Measurements from ENCODE around the gene DOCK10. TPM values are rescaled to one million over a fixed set of nuclear protein-coding genes. Genes with fewer than 3 reads are reported as not detected.

DOCK10 gene
- polyA plus RNA-seq, 3 donors: 10.8 to 13.7 (median 10.8) TPM

GRCh38 chr2:225013425-225014365 lies 28.6 kb downstream of the DOCK10 start:
- no peak for DNase-seq (ENCODE audit: low read depth in 3 of 3, low spot score in 2 of 3)

- no peak for DNase-seq (ENCODE audit: low read depth in 3 of 3, low spot score in 2 of 3)
Observed at GRCh38 chr2:225011585-225011984, 30.7 kb downstream of the DOCK10 start.

- no peak for DNase-seq (ENCODE audit: low read depth in 3 of 3, low spot score in 2 of 3)
Observed at GRCh38 chr2:225010804-225011203, 31.5 kb downstream of the DOCK10 start.

- DNase-seq (ENCODE audit: low read depth in 3 of 3, low spot score in 2 of 3): no peak
Observed at GRCh38 chr2:225009768-225010167, 32.5 kb downstream of the DOCK10 start.

GRCh38 chr2:225008935-225009334 lies 33.3 kb downstream of the DOCK10 start:
- no peak for DNase-seq (ENCODE audit: low read depth in 3 of 3, low spot score in 2 of 3)

GRCh38 chr2:225008179-225008856 lies 34.0 kb downstream of the DOCK10 start:
- no peak for DNase-seq (ENCODE audit: low read depth in 3 of 3, low spot score in 2 of 3)

- DNase-seq (ENCODE audit: low read depth in 3 of 3, low spot score in 2 of 3): no peak
Observed at GRCh38 chr2:225006730-225007129, 35.5 kb downstream of the DOCK10 start.

GRCh38 chr2:225004597-225004996 lies 37.7 kb downstream of the DOCK10 start:
- no peak for DNase-seq (ENCODE audit: low read depth in 3 of 3, low spot score in 2 of 3)

- no peak for DNase-seq (ENCODE audit: low read depth in 3 of 3, low spot score in 2 of 3)
Observed at GRCh38 chr2:225002656-225003045, 39.6 kb downstream of the DOCK10 start.

GRCh38 chr2:225002039-225002655 lies 40.1 kb downstream of the DOCK10 start:
- no peak for DNase-seq (ENCODE audit: low read depth in 3 of 3, low spot score in 2 of 3)

GRCh38 chr2:224999754-225000153 lies 42.5 kb downstream of the DOCK10 start:
- no peak for DNase-seq (ENCODE audit: low read depth in 3 of 3, low spot score in 2 of 3)

- no peak for DNase-seq (ENCODE audit: low read depth in 3 of 3, low spot score in 2 of 3)
Observed at GRCh38 chr2:224999321-224999720, 42.9 kb downstream of the DOCK10 start.

- DNase-seq (ENCODE audit: low read depth in 3 of 3, low spot score in 2 of 3): no peak
Observed at GRCh38 chr2:224997802-224998201, 44.5 kb downstream of the DOCK10 start.

- no peak for DNase-seq (ENCODE audit: low read depth in 3 of 3, low spot score in 2 of 3)
Observed at GRCh38 chr2:224995419-224995818, 46.8 kb downstream of the DOCK10 start.

GRCh38 chr2:224994242-224994823 lies 47.9 kb downstream of the DOCK10 start:
- no peak for DNase-seq (ENCODE audit: low read depth in 3 of 3, low spot score in 2 of 3)

- no peak for DNase-seq (ENCODE audit: low read depth in 3 of 3, low spot score in 2 of 3)
Observed at GRCh38 chr2:224990710-224991109, 51.6 kb downstream of the DOCK10 start.

- no peak for DNase-seq (ENCODE audit: low read depth in 3 of 3, low spot score in 2 of 3)
Observed at GRCh38 chr2:224987733-224988132, 54.5 kb downstream of the DOCK10 start.

GRCh38 chr2:224986477-224986876 lies 55.8 kb downstream of the DOCK10 start:
- no peak for DNase-seq (ENCODE audit: low read depth in 3 of 3, low spot score in 2 of 3)

GRCh38 chr2:224984637-224985036 lies 57.6 kb downstream of the DOCK10 start:
- DNase-seq (ENCODE audit: low read depth in 3 of 3, low spot score in 2 of 3): no peak

GRCh38 chr2:224983712-224984554 lies 58.3 kb downstream of the DOCK10 start:
- DNase-seq (ENCODE audit: low read depth in 3 of 3, low spot score in 2 of 3): no peak
